Osteoblast (primary cell): ENCODE data around the gene ERI2. TPM values are rescaled to one million over a fixed set of nuclear protein-coding genes. Genes with fewer than 3 reads are reported as not detected.

Experiments used
- DNase-seq: peaks from one replicate; pipeline ENCODE4 v3.0.0; 2011; ENCODE audit warnings: low spot score, mixed read lengths; ENCODE audit not compliant: insufficient read length; ENCODE audit errors: missing footprints
- H2AFZ ChIP-seq: 2 replicates; pipeline ENCODE4 v1.6.0; 2011; ENCODE audit warnings: mild to moderate bottlenecking, low read length
- H3K27ac ChIP-seq: 2 replicates; pipeline ENCODE4 v1.5.1; 2011; ENCODE audit warnings: mild to moderate bottlenecking, low read depth, low read length, moderate library complexity
- H3K27me3 ChIP-seq: 2 replicates; pipeline ENCODE4 v1.6.0; 2012; ENCODE audit warnings: mild to moderate bottlenecking, control low read depth, inconsistent platforms, low read length, moderate library complexity; ENCODE audit not compliant: insufficient read depth
- H3K36me3 ChIP-seq: 2 replicates; pipeline ENCODE4 v1.5.1; 2011; ENCODE audit warnings: mild to moderate bottlenecking, low read length, control low read depth, moderate library complexity; ENCODE audit not compliant: insufficient read depth
- H3K4me1 ChIP-seq: 2 replicates; pipeline ENCODE4 v1.5.1; 2011; ENCODE audit warnings: mild to moderate bottlenecking, low read length, control low read depth, moderate library complexity; ENCODE audit not compliant: insufficient read depth
- H3K4me2 ChIP-seq: 2 replicates; pipeline ENCODE4 v1.6.0; 2011; ENCODE audit warnings: mild to moderate bottlenecking, low read length; ENCODE audit not compliant: insufficient read depth
- H3K4me3 ChIP-seq: fragments of 200-600 bp; sonication (generic); 3 replicates; pipeline ENCODE4 v1.5.1; 2012; ENCODE audit warnings: mild to moderate bottlenecking, low read length, inconsistent platforms; ENCODE audit not compliant: insufficient read depth
- H3K79me2 ChIP-seq: 2 replicates; pipeline ENCODE4 v1.6.0; 2012; ENCODE audit warnings: mild to moderate bottlenecking, low read length, control low read depth, inconsistent platforms; ENCODE audit not compliant: insufficient read depth
- H3K9me3 ChIP-seq: 2 replicates; pipeline ENCODE4 v1.5.1; 2011; ENCODE audit warnings: low read depth, low read length, control low read depth
- H4K20me1 ChIP-seq: 2 replicates; pipeline ENCODE4 v1.6.0; 2012; ENCODE audit warnings: mild to moderate bottlenecking, low read length, control low read depth; ENCODE audit not compliant: insufficient read depth
- CTCF ChIP-seq: IDR thresholded peaks from 2 replicates; pipeline ENCODE4 v1.5.1; 2011; ENCODE audit warnings: mild to moderate bottlenecking, low read depth, low read length, moderate library complexity; ENCODE audit errors: extremely low read depth
- total RNA-seq: library from RNA; depleted of rRNA; stranded (reverse); fragments of >200 nt; gene quantifications from 2 replicates; pipeline ENCODE4 v1.2.3, GENCODE V29; 2012

ERI2 gene
- total RNA-seq, 1 donor, result 21.0 TPM

DNA sequence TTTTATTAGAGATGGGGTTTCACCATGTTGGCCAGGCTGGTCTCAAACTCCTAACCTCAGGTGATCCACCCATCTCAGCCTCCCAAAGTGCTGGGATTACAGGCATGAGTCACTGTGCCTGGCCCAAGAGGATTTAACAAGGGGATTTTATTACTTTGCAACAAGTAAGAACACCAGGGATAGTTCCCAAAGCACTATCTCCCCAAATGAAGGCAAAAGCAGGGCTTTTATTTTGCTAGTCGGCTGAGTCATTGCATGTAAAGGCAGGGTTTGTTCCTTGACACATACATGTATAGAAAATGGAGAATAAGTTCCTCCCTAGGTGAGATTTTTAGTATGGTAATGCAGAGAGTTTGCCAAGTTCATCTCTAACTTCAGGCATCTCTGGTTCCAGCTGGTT lies 24.1 kb upstream of the ERI2 start:
- no peaks in the 10 kb centered on the region for H3K27me3 ChIP-seq
- H3K4me1 ChIP-seq, result no peaks in the 10 kb centered on the region
- no peak for TF ChIP-seq CTCF
- H3K79me2 ChIP-seq, result no peaks in the 10 kb centered on the region
- H3K9me3 ChIP-seq, result no peaks in the 10 kb centered on the region
- H3K27ac ChIP-seq, result no peak overlapping the region
- peaks cover 37% of the 10 kb centered on the region for H3K36me3 ChIP-seq
- no peaks in the 10 kb centered on the region for H4K20me1 ChIP-seq
- H3K4me2 ChIP-seq, result no peak overlapping the region
- no peak for DNase-seq
- no peak overlapping the region for H2AFZ ChIP-seq
- no peak overlapping the region for H3K4me3 ChIP-seq

DNA sequence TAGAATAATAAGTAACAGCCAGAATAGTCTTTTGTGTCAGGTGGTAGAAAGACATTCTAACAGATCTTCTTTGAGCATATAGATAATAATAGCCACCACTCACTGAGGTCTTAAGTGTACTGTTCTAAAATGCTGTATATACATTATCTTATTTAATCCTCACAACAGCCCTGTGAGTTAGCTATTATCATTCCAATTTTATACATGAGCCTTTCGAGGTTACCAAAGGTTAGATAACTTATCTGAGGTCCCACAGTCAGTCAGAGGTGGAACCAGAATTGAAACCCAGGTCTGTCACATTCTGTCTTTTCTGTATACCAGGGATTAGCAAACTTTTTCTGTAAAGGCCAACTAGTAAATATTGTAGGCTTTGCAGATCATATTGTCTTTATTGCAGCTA lies 23.3 kb upstream of the ERI2 start:
- Histone ChIP-seq H3K36me3 (peaks cover 37% of the 10 kb centered on the region), H3K4me1 (no peaks in the 10 kb centered on the region), H4K20me1 (no peaks in the 10 kb centered on the region), H3K79me2 (no peaks in the 10 kb centered on the region), H3K4me3 (no peak overlapping the region), H3K27me3 (no peaks in the 10 kb centered on the region), H2AFZ (no peak overlapping the region), H3K27ac (no peak overlapping the region), H3K9me3 (no peaks in the 10 kb centered on the region), H3K4me2 (no peak overlapping the region)
- no peak for DNase-seq
- no peak for TF ChIP-seq CTCF

GRCh38 chr16:20826039-20826566 lies 19.8 kb upstream of the ERI2 start:
- Histone ChIP-seq H3K27me3 (no peaks in the 10 kb centered on the region), H3K79me2 (no peaks in the 10 kb centered on the region), H3K4me3 (no peak overlapping the region), H3K4me1 (no peaks in the 10 kb centered on the region), H2AFZ (no peak overlapping the region), H3K9me3 (no peaks in the 10 kb centered on the region), H4K20me1 (no peaks in the 10 kb centered on the region), H3K36me3 (peaks cover 27% of the 10 kb centered on the region), H3K4me2 (no peak overlapping the region), H3K27ac (no peak overlapping the region)
- no peak for DNase-seq
- TF ChIP-seq CTCF, result no peak

DNA sequence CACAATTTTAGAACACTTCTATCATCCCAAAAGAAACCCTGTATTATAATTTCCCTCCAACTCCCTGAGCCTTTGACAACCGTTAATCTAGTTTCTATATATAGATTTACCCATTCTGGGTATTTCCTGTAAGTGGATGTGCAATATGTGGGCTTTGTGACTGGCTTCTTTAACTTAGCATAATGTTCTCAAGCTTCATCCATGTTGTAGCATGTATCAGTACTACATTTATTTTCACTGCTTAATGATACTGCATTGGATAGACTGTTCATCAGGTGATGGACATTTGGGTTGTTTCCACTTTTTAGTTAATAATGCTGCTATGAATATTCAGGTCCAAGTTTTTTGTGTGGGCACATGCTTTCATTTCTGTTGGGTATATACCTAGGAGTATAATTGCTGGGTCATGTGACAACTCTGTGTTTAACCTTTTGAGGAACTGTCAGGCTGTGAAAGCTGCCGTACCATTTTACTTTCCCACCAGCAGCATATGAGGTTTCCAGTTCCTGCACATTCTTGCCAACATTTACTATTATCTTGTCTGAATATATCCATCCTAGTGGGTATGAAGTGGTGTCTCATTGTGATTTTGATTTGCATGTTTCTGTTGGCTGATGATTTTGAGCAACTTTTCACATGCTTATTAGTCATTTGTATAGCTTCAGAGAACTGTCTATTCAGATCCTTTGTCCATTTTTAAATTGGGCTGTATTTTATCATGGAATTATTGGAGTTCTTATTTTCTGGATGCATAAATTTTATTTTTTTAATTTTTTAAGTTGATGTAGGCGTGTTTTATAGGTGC lies 16.5 kb upstream of the ERI2 start:
- no peak overlapping the region for H3K4me3 ChIP-seq
- no peaks in the 10 kb centered on the region for H4K20me1 ChIP-seq
- H3K27ac ChIP-seq, result no peak overlapping the region
- H3K4me2 ChIP-seq, result no peak overlapping the region
- no peaks in the 10 kb centered on the region for H3K79me2 ChIP-seq
- no peak for TF ChIP-seq CTCF
- H3K36me3 ChIP-seq, result peaks cover 36% of the 10 kb centered on the region
- no peaks in the 10 kb centered on the region for H3K4me1 ChIP-seq
- peak overlapping the region; percentile 10 for H2AFZ ChIP-seq
- DNase-seq, result no peak
- no peaks in the 10 kb centered on the region for H3K9me3 ChIP-seq
- no peaks in the 10 kb centered on the region for H3K27me3 ChIP-seq
